Activated CD4-positive, alpha-beta T cell treated with anti-CD3 and anti-CD28 coated beads, Interleukin-2, amount 50 U/mL, for 48 hours (primary cell): ENCODE results near the gene DNHD1.

ENCODE experiments used
- DNase-seq, 2 experiments: peaks; one replicate each; pipeline ENCODE4 v3.0.0-alpha.2; 2020

DNHD1 gene

GRCh38 chr11:6614446-6614845 is 117.4 kb downstream of the DNHD1 start:
- no peak for DNase-seq

- DNase-seq = no peak
Observed at GRCh38 chr11:6615046-6615445, 118.0 kb downstream of the DNHD1 start.

GRCh38 chr11:6615882-6616585 is 119.0 kb downstream of the DNHD1 start:
- no peak for DNase-seq

- no peak for DNase-seq
Observed at GRCh38 chr11:6616596-6617250, 119.6 kb downstream of the DNHD1 start.

GRCh38 chr11:6617315-6617781 is 120.3 kb downstream of the DNHD1 start:
- DNase-seq = no peak

- peak; percentile 51 to 62 for DNase-seq
Observed at GRCh38 chr11:6618117-6619003, 121.3 kb downstream of the DNHD1 start.

- DNase-seq = peak; percentile 89 to 92
Observed at GRCh38 chr11:6619004-6619745, 122.1 kb downstream of the DNHD1 start, which contains the start of gene TPP1. TPP1 (minus strand) TSS chr11:6619422; CDS start chr11:6619400, 22 bp downstream.

GRCh38 chr11:6620636-6621035 is 123.6 kb downstream of the DNHD1 start:
- no peak for DNase-seq
